Activated CD4-positive, alpha-beta T cell treated with anti-CD3 and anti-CD28 coated beads, Interleukin-2, amount 10 ng/mL, durations not matched to agents 7 days and 5 days (primary cell): Measurements from ENCODE around the gene OR52W1. TPM values are rescaled to one million over a fixed set of nuclear protein-coding genes. Genes with fewer than 3 reads are reported as not detected.
"Not testable (repeated sequence)": the region's sequence is repeated elsewhere in the genome, so short reads cannot be mapped to it uniquely, and the experiment has no call there.

Experiments used
- CTCF ChIA-PET: fragments of 350-600 bp; sonication (Branson Sonifier 250); formaldehyde crosslinking; loops from one replicate; lab custom pipeline; 2021; ENCODE audit warnings: antibody characterized with exemption; lab: Charles Lee
- POLR2A ChIA-PET: fragments of 350-600 bp; sonication (Branson Sonifier 250); formaldehyde crosslinking; loops from one replicate; lab custom pipeline; 2021; ENCODE audit warnings: antibody characterized with exemption; lab: Charles Lee
- DNase-seq: peaks from one replicate; pipeline ENCODE4 v3.0.0-alpha.2; 2020
- H3K27ac Mint-ChIP-seq: one replicate; pipeline ENCODE4 v1.8.0; 2021; ENCODE audit warnings: mild to moderate bottlenecking, moderate library complexity, mixed read lengths
- H3K27me3 Mint-ChIP-seq: one replicate; pipeline ENCODE4 v1.8.0; 2021; ENCODE audit warnings: mixed read lengths
- H3K36me3 Mint-ChIP-seq: one replicate; pipeline ENCODE4 v1.8.0; 2021; ENCODE audit warnings: low read depth, mixed read lengths
- H3K4me1 Mint-ChIP-seq: one replicate; pipeline ENCODE4 v1.8.0; 2021; ENCODE audit warnings: mixed read lengths
- H3K4me3 Mint-ChIP-seq: one replicate; pipeline ENCODE4 v1.8.0; 2021; ENCODE audit warnings: mild to moderate bottlenecking, moderate library complexity, mixed read lengths
- H3K9me3 Mint-ChIP-seq: one replicate; pipeline ENCODE4 v1.8.0; 2021; ENCODE audit warnings: mixed read lengths
- total RNA-seq, 2 experiments: library from RNA; stranded (reverse); gene quantifications; one replicate each; pipeline ENCODE4 v1.2.3, GENCODE V29; 2021

Gene OR52W1
- total RNA-seq, 2 experiments from 2014 or later: not detected

DNA sequence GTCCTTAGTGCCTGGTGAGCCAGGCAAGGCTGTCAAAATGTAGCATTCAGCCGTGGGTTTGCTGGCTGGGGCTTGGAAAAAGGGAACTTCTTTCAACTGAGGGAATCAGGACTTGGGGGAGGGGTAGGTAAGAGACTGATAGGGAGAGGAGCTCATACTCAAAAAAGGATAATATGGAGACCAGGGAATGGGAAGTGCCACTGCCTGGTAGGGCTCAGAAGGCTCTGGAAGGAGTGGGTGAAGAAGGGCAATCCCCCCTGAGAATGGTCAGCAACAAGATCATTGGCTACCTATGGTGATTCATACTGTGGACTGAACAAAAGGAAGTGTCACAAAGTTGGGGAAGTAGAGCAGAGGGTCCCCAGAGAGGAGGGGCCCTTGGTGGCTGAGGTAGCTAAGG lies 41.8 kb downstream of the OR52W1 start:
- Mint-ChIP-seq H3K36me3 (no peaks in the 10 kb centered on the region), H3K9me3 (no peaks in the 10 kb centered on the region), H3K27me3 (peaks cover 7% of the 10 kb centered on the region), H3K27ac (no peak overlapping the region), H3K4me3 (no peak overlapping the region), H3K4me1 (no peaks in the 10 kb centered on the region)
- POLR2A ChIA-PET: no interaction called here
- CTCF ChIA-PET: interaction anchor here (0.8 kb wide), 2 partner anchors 10 to 443 kb away, joined by 3 read pairs; partner anchors contain the start of gene MRPL17
- DNase-seq: no peak

DNA sequence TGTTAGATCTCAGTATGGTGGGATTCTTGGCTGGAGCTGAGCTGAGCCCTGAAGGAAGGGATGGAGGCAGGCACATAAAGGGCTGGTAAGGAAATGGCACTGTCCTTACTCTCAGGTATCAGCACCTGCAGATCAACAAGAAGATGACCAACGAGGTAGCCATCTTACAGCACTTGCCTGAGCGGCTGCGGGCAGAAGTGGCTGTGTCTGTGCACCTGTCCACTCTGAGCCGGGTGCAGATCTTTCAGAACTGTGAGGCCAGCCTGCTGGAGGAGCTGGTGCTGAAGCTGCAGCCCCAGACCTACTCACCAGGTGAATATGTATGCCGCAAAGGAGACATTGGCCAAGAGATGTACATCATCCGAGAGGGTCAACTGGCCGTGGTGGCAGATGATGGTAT lies 42.3 kb downstream of the OR52W1 start:
- Mint-ChIP-seq H3K27me3 (peaks cover 7% of the 10 kb centered on the region), H3K36me3 (no peaks in the 10 kb centered on the region), H3K9me3 (no peaks in the 10 kb centered on the region), H3K4me3 (no peak overlapping the region), H3K27ac (no peak overlapping the region), H3K4me1 (no peaks in the 10 kb centered on the region)
- no peak for DNase-seq
- CTCF ChIA-PET: interaction anchor here (0.8 to 1.8 kb wide), 4 partner anchors 10 to 442 kb away, joined by 3 to 6 read pairs (median 3); partner anchors contain the start of gene MRPL17
- POLR2A ChIA-PET: no interaction called here

DNA sequence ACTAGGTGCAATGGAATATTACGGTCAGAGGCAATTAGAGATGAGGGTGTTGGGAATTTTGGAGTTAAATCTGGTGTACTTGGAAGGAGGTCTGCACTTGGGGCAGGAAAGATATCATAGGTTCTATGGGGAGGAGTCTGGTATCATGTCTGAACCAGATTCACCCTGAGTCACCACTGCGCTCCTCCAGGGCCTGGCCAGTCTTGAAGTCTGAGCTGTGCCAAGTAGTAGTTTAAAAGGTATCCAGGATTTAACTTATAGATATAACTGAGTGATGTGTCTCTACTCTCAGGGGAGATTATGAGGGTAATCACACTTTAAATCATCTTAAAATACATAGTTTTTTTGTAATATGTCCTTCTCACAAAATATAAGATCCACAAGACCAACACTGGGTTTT lies 46.5 kb downstream of the OR52W1 start:
- no peak for DNase-seq
- no peaks in the 10 kb centered on the region for H3K4me1 Mint-ChIP-seq
- H3K27me3 Mint-ChIP-seq: peaks cover 9% of the 10 kb centered on the region
- no peak overlapping the region for H3K4me3 Mint-ChIP-seq
- H3K27ac Mint-ChIP-seq: no peak overlapping the region
- POLR2A ChIA-PET: no interaction called here
- CTCF ChIA-PET: no interaction called here
- no peaks in the 10 kb centered on the region for H3K36me3 Mint-ChIP-seq
- no peaks in the 10 kb centered on the region for H3K9me3 Mint-ChIP-seq

DNA sequence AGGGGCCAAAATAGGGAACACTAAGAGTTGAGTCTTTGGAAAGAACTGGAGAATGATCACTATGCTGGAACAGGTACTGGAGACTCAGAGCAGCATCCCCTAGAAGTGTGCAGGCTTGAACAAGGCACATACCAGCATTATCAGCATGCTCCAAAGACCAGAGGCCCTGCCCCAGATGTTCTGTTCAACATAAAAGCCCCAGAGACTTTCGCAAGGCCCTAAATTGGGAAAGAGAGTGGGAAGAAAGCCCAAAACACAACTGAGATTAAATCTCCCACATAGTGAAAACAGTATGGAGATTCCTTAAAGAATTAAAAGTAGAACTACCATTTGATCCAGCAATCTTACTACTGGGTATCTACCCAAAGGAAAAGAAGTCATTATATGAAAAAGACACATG lies 49.2 kb downstream of the OR52W1 start:
- no peak overlapping the region for H3K4me3 Mint-ChIP-seq
- no peaks in the 10 kb centered on the region for H3K4me1 Mint-ChIP-seq
- CTCF ChIA-PET: no interaction called here
- no peak for DNase-seq
- no peak overlapping the region for H3K27ac Mint-ChIP-seq
- no peaks in the 10 kb centered on the region for H3K9me3 Mint-ChIP-seq
- POLR2A ChIA-PET: no interaction called here
- peaks cover 8% of the 10 kb centered on the region for H3K27me3 Mint-ChIP-seq
- no peaks in the 10 kb centered on the region for H3K36me3 Mint-ChIP-seq

DNA sequence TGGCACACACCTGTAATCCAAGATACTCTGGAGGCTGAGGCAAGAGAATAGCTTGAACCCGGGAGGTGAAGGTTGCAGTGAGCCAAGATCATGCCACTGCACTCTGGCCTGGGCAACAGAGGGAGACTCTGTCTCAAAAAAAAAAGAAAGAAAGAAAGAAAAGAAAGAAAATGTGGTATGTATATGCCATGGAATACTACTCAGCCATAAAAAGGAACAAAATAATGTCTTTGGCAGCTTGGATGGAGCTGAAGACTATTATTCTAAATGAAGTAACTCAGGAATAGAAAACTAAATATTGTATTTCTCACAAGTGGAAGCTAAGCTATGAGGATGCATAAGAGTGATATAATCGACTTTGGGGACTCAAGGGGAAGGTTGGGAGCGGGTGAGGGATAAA lies 49.9 kb downstream of the OR52W1 start:
- H3K4me1 Mint-ChIP-seq, H3K9me3 Mint-ChIP-seq, H3K36me3 Mint-ChIP-seq, H3K27me3 Mint-ChIP-seq, DNase-seq, H3K27ac Mint-ChIP-seq, POLR2A ChIA-PET, H3K4me3 Mint-ChIP-seq: not testable (repeated sequence)
- CTCF ChIA-PET: interaction anchor here (1.3 kb wide), 1 partner anchor 12 kb away, joined by 3 read pairs; no protein-coding TSS in a partner anchor

Other genes with a start within 250 kb of the OR52W1 start
- gene OR56A5, start 230.7 kb upstream of the OR52W1 start, total RNA-seq: not detected
- not detected for gene OR52L1, start 212.2 kb upstream of the OR52W1 start, total RNA-seq
- gene OR56A4, start 192.3 kb upstream of the OR52W1 start, total RNA-seq: not detected
- not detected for gene OR56A1, start 168.5 kb upstream of the OR52W1 start, total RNA-seq
- not detected for gene OR56B4, start 91.5 kb upstream of the OR52W1 start, total RNA-seq
- not detected for gene OR52B2, start 28.9 kb upstream of the OR52W1 start, total RNA-seq
- gene C11orf42, start 6.3 kb downstream of the OR52W1 start, total RNA-seq: not detected
- 10 to 100 TPM; 22.2 to 24.5 TPM for gene FHIP1B, start 35.4 kb downstream of the OR52W1 start, total RNA-seq
- under 1 TPM in 1 of 2 experiments, not detected in 1; 0.17 TPM for gene CNGA4, start 39.9 kb downstream of the OR52W1 start, total RNA-seq
- gene CCKBR, start 60.6 kb downstream of the OR52W1 start, total RNA-seq: not detected
- gene CAVIN3, start 121.3 kb downstream of the OR52W1 start, total RNA-seq: 1 to 10 TPM; 1.9 to 2.7 TPM
- gene SMPD1, start 191.2 kb downstream of the OR52W1 start, total RNA-seq: 10 to 100 TPM; 46.1 to 53.6 TPM
- gene APBB1, start 219.9 kb downstream of the OR52W1 start, total RNA-seq: 10 to 100 TPM; 58.2 to 61.3 TPM
- gene HPX, start 241.8 kb downstream of the OR52W1 start, total RNA-seq: under 1 TPM in 1 of 2 experiments, not detected in 1; 0.35 TPM